Endothelial cell of umbilical vein (primary cell): ENCODE results near the gene LRRC43. TPM values are rescaled to one million over a fixed set of nuclear protein-coding genes. Genes with fewer than 3 reads are reported as not detected.

Experiments
- BruUV-seq: library from RNA; stranded (reverse); fragments of 400-500 nt; replicated peaks from 2 replicates; lab custom pipeline; 2021; lab: Mats Ljungman, UMichigan
- CTCF ChIA-PET: fragments of 300-600, 350-600 bp; sonication (Branson Sonifier 250); formaldehyde crosslinking; loops from one replicate; lab custom pipeline; 2021; ENCODE audit warnings: antibody characterized with exemption, inconsistent platforms; lab: Charles Lee
- POLR2A ChIA-PET: fragments of 300-600, 350-600 bp; sonication (Branson Sonifier 250); formaldehyde crosslinking; loops from one replicate; lab custom pipeline; 2021; ENCODE audit warnings: antibody characterized with exemption, inconsistent platforms; lab: Charles Lee
- DNase-seq: peaks from one replicate; pipeline ENCODE4 v3.0.0-alpha.2; 2011; ENCODE audit warnings: low read depth, low spot score
- FAIRE-seq: peaks from 2 replicates; lab custom pipeline; 2011; peaks lifted over from hg19 to GRCh38; lab: Jason Lieb, UNC
- H2AFZ ChIP-seq: 2 replicates; pipeline ENCODE4 v1.6.0; 2012; ENCODE audit warnings: low read depth, low read length, control low read depth, inconsistent platforms
- H3K27ac ChIP-seq: 2 replicates; pipeline ENCODE4 v1.5.1; 2011; ENCODE audit warnings: low read depth, mild to moderate bottlenecking, control low read depth, low read length, moderate library complexity; ENCODE audit not compliant: insufficient read depth
- H3K27me3 ChIP-seq, 2 experiments: 2 replicates each; pipeline versions ENCODE4 v1.6.0 to v1.6.1; 2011; ENCODE audit warnings: low read length in 2 of 2, mixed read lengths in 1 of 2; ENCODE audit not compliant: control insufficient read depth in 2 of 2, insufficient read depth in 2 of 2
- H3K36me3 ChIP-seq, 2 experiments: 2 replicates in 1 of 2; 3 replicates in 1 of 2; pipeline ENCODE4 v1.5.1; 2011; ENCODE audit warnings: low read length in 2 of 2, mild to moderate bottlenecking in 1 of 2, moderate library complexity in 1 of 2; ENCODE audit not compliant: control insufficient read depth in 2 of 2, insufficient read depth in 2 of 2; ENCODE audit errors: extremely low read depth in 1 of 2
- H3K4me1 ChIP-seq: 3 replicates; pipeline ENCODE4 v1.5.1; 2011; ENCODE audit warnings: mild to moderate bottlenecking, low read length; ENCODE audit not compliant: control insufficient read depth, insufficient read depth; ENCODE audit errors: extremely low read depth
- H3K4me2 ChIP-seq: 2 replicates; pipeline ENCODE4 v1.6.1; 2011; ENCODE audit warnings: low read length, control low read depth, mixed read lengths; ENCODE audit not compliant: insufficient read depth
- H3K4me3 ChIP-seq, 3 experiments: fragments of 200-600 bp in 1 of 3; sonication (generic), shearing (Covaris generic) in 1 of 3; replicated peaks in 1 of 3; 2 replicates each; pipeline ENCODE4 v1.5.1; 2011 to 2016; ENCODE audit warnings: control low read depth in 3 of 3, low read length in 3 of 3, mild to moderate bottlenecking in 2 of 3, inconsistent platforms in 1 of 3, low read depth in 1 of 3, moderate library complexity in 1 of 3; ENCODE audit not compliant: insufficient read depth in 1 of 3
- H3K79me2 ChIP-seq: 2 replicates; pipeline ENCODE4 v1.6.0; 2012; ENCODE audit warnings: low read length, inconsistent platforms; ENCODE audit not compliant: control insufficient read depth, insufficient read depth
- H3K9ac ChIP-seq: replicated peaks from 2 replicates; pipeline ENCODE3; 2011; ENCODE audit warnings: low read length, control low read depth; ENCODE audit not compliant: insufficient read depth; ENCODE audit errors: extremely low read depth
- H3K9me1 ChIP-seq: replicated peaks from 3 replicates; pipeline ENCODE4 v1.6.0; 2011; ENCODE audit warnings: mild to moderate bottlenecking, low read length; ENCODE audit not compliant: control insufficient read depth, insufficient read depth; ENCODE audit errors: extremely low read depth
- H3K9me3 ChIP-seq: replicated peaks from 2 replicates; pipeline ENCODE4 v1.5.1; 2012; ENCODE audit warnings: low read length, inconsistent platforms; ENCODE audit not compliant: control insufficient read depth, insufficient read depth
- H4K20me1 ChIP-seq: replicated peaks from 2 replicates; pipeline ENCODE3; 2011; ENCODE audit warnings: mild to moderate bottlenecking, low read length; ENCODE audit not compliant: control insufficient read depth, insufficient read depth; ENCODE audit errors: extremely low read depth
- CTCF ChIP-seq, 2 donors: IDR thresholded peaks; 1 replicate in 1 of 2; 2 replicates in 1 of 2; pipeline ENCODE4 v1.5.1; 2011; ENCODE audit warnings: low read length in 2 of 2, mild to moderate bottlenecking in 2 of 2, moderate library complexity in 2 of 2, control low read depth in 1 of 2, inconsistent platforms in 1 of 2, low read depth in 1 of 2; ENCODE audit not compliant: insufficient read depth in 1 of 2; ENCODE audit errors: extremely low read depth in 1 of 2
- EZH2 ChIP-seq: IDR thresholded peaks from 2 replicates; pipeline ENCODE4 v1.6.1; 2012; ENCODE audit warnings: borderline replicate concordance, low read depth, mild to moderate bottlenecking, moderate library complexity, low read length, inconsistent platforms; ENCODE audit not compliant: severe bottlenecking
- FOS ChIP-seq: IDR thresholded peaks from 2 replicates; pipeline ENCODE4 v1.6.1; 2011; ENCODE audit warnings: mild to moderate bottlenecking, low read length, moderate library complexity, borderline replicate concordance; ENCODE audit not compliant: insufficient read depth
- GATA2 ChIP-seq: IDR thresholded peaks from 2 replicates; pipeline ENCODE4 v1.7.0; 2011; ENCODE audit warnings: low read depth, mild to moderate bottlenecking, moderate library complexity, mixed read lengths, low read length; ENCODE audit not compliant: insufficient read length, insufficient read depth
- JUN ChIP-seq: IDR thresholded peaks from 2 replicates; pipeline ENCODE4 v1.6.1; 2011; ENCODE audit warnings: borderline replicate concordance, low read depth; ENCODE audit not compliant: insufficient read length, insufficient read depth
- MYC ChIP-seq: IDR thresholded peaks from one replicate; pipeline ENCODE4 v1.6.1; 2011; ENCODE audit warnings: mild to moderate bottlenecking, low read depth, low read length
- POLR2A ChIP-seq: IDR thresholded peaks from 2 replicates; pipeline ENCODE4 v1.6.1; 2012; ENCODE audit warnings: low read depth, mild to moderate bottlenecking, control low read depth, low read length
- POLR2AphosphoS5 ChIP-seq: IDR thresholded peaks from 2 replicates; pipeline ENCODE4 v1.6.1; 2012; ENCODE audit warnings: low read depth, mild to moderate bottlenecking, control low read depth, low read length, moderate library complexity; ENCODE audit not compliant: insufficient read depth
- dilution Hi-C: fragments of 300-500 bp; cut with MboI; formaldehyde crosslinking; loops from one replicate; pipeline ENCODE4 v1.15.0; 2019; ENCODE audit warnings: low sequenced_read_pairs; ENCODE audit not compliant: extremely low pct_ligation_motif_present
- intact Hi-C: fragments of 100-400 bp; cut with micrococcal nuclease; formaldehyde crosslinking; loops from one replicate; pipeline ENCODE4 v1.10.0; 2022
- polyA plus RNA-seq, 4 experiments: library from polyadenylated mRNA; depleted of rRNA in 3 of 4; stranded (reverse) in 3 of 4; unstranded in 1 of 4; fragments of >200 nt; gene quantifications; 2 replicates each; pipeline versions ENCODE4 v1.2.1 to v1.2.3, GENCODE V29; 2011 to 2012; ENCODE audit warnings: missing spikeins in 1 of 4
- total RNA-seq: library from RNA; stranded (reverse); gene quantifications from 2 replicates; pipeline ENCODE4 v1.2.3, GENCODE V29; 2021
- TF ChIP-seq, protein P1 (sequence below): IDR thresholded peaks from 2 replicates; pipeline ENCODE4 v1.6.1; 2011; ENCODE audit not compliant: insufficient read depth, insufficient read length

LRRC43 gene
- total and polyA plus RNA-seq, 2 donors (not counting 3 experiments of a cell fraction or from before 2014, with no cell fraction given), result 3.1 to 3.4 TPM

DNA sequence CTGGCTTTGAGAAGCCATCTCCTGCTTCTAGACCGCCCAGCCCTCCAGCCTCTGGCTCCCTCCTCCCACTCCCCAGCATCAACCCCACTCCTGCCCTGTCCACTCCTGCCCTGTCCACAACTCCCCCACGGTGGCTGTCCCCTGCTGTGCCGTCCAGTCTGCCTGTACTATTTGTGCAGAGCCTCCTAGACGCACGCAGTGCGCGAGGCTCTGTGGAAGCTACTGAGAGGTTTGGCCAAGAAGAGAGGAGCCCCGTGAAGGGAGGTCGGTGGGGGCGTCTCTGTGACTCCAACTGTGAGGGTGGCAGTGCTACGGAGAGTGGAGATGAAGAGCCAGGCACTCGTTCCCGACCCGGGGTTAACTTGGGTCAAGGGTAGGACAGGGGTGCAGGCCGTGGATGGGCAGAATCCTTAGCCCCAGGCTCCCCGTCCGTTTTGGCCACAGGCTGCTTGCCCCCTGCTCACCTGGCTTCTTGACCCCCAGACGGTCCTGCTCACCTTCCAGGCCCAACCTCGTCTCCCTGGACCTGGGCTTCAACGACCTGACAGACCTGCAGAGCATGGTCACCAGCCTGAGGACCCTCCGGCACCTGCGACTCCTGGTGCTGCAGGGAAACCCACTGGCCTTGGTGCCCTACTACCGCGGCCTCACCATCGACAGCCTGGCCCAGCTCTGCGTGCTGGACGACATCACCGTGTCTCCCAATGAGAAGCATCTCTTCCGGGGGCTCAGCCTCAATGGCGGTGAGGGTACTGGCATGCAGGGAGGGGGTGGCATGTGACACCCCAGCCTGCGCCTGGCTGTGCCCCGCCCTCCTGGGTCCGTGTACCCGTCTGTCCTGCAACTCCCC lies 6.9 kb downstream of the LRRC43 start:
- TF ChIP-seq JUN (no peak), MYC (no peak), GATA2 (no peak), EZH2 (no peak), POLR2AphosphoS5 (no peak), FOS (no peak), POLR2A (no peak), CTCF (IDR thresholded peaks at IDR 0.05; ENCODE audit: extremely low read depth in 1 of 2, insufficient read depth in 1 of 2, low read depth in 1 of 2, low read length in 2 of 2) (no peak)
- TF ChIP-seq, protein P1, sequence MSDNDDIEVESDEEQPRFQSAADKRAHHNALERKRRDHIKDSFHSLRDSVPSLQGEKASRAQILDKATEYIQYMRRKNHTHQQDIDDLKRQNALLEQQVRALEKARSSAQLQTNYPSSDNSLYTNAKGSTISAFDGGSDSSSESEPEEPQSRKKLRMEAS, result no peak
- Histone ChIP-seq H3K27me3 (no peaks in the 10 kb centered on the region), H3K4me3 (no peak overlapping the region), H3K79me2 (no peaks in the 10 kb centered on the region), H3K9ac (no peak overlapping the region), H3K9me3 (no peaks in the 10 kb centered on the region), H3K9me1 (no peaks in the 10 kb centered on the region), H3K27ac (no peak overlapping the region), H3K36me3 (no peaks in the 10 kb centered on the region), H2AFZ (no peak overlapping the region), H4K20me1 (no peaks in the 10 kb centered on the region), H3K4me2 (no peak overlapping the region), H3K4me1 (no peaks in the 10 kb centered on the region)
- no TSS peak for BruUV-seq
- intact Hi-C loops, result no loop called here
- FAIRE-seq (no peak), DNase-seq (no peak)
- dilution Hi-C loops, result no loop called here
- CTCF ChIA-PET, result interaction anchor here (1.0 to 6.1 kb wide), 10 partner anchors 23 to 135 kb away, joined by 3 to 115 read pairs (median 8); no protein-coding TSS in a partner anchor
- POLR2A ChIA-PET, result no interaction called here
